ENCODE data around the gene BBOX1.

GRCh38 chr11:27147916-27148315 lies 107.3 kb downstream of the BBOX1 start:
- TF ChIP-seq, protein P1, sequence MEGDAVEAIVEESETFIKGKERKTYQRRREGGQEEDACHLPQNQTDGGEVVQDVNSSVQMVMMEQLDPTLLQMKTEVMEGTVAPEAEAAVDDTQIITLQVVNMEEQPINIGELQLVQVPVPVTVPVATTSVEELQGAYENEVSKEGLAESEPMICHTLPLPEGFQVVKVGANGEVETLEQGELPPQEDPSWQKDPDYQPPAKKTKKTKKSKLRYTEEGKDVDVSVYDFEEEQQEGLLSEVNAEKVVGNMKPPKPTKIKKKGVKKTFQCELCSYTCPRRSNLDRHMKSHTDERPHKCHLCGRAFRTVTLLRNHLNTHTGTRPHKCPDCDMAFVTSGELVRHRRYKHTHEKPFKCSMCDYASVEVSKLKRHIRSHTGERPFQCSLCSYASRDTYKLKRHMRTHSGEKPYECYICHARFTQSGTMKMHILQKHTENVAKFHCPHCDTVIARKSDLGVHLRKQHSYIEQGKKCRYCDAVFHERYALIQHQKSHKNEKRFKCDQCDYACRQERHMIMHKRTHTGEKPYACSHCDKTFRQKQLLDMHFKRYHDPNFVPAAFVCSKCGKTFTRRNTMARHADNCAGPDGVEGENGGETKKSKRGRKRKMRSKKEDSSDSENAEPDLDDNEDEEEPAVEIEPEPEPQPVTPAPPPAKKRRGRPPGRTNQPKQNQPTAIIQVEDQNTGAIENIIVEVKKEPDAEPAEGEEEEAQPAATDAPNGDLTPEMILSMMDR (IDR thresholded peaks at IDR 0.05), result no peak
- no peak for TF ChIP-seq POLR2AphosphoS5 (IDR thresholded peaks at IDR 0.05)

All from upper lobe of left lung (tissue), 4 donors.